ENCODE data around the gene ALDH1A1.

ALDH1A1 gene

GRCh38 chr9:72931437-72931836, 21.4 kb downstream of the ALDH1A1 start:
- Histone ChIP-seq H3K36me3 (replicated peaks; ENCODE audit: insufficient read depth, low read length) (no peaks in the 10 kb centered on the region), H3K4me3 (ENCODE audit: low read length) (no peak overlapping the region), H3K27ac (ENCODE audit: low read length) (no peak overlapping the region), H3F3A (ENCODE audit: insufficient read depth, low read length) (no peaks in the 10 kb centered on the region), H3K4me1 (ENCODE audit: low read length) (no peaks in the 10 kb centered on the region), H2AFZ (ENCODE audit: low read length) (no peak overlapping the region), H3K9me3 (replicated peaks; ENCODE audit: insufficient read depth, low read length) (no peaks in the 10 kb centered on the region), H3K9ac (ENCODE audit: low read length) (no peak overlapping the region), H3K4me2 (ENCODE audit: low read depth, low read length) (no peak overlapping the region), H3K79me2 (ENCODE audit: low read length) (no peaks in the 10 kb centered on the region), H3K9me2 (replicated peaks; ENCODE audit: insufficient read depth, low read length) (no peaks in the 10 kb centered on the region), H4K20me1 (ENCODE audit: insufficient read depth, low read length) (no peaks in the 10 kb centered on the region), H3K27me3 (replicated peaks; ENCODE audit: insufficient read depth, low read length) (no peaks in the 10 kb centered on the region)
- TF ChIP-seq EZH2 (optimal IDR thresholded peaks at IDR 0.05; ENCODE audit: low read depth, low read length): no peak
- no peak for TF ChIP-seq CTCF (IDR thresholded peaks at IDR 0.05; ENCODE audit: low read length)
- TF ChIP-seq EZH2phosphoT487 (IDR thresholded peaks at IDR 0.05; ENCODE audit: low read length): no peak
- no peak for DNase-seq

GRCh38 chr9:72930828-72931227, 22.0 kb downstream of the ALDH1A1 start:
- Histone ChIP-seq H4K20me1 (ENCODE audit: insufficient read depth, low read length) (no peaks in the 10 kb centered on the region), H3K36me3 (replicated peaks; ENCODE audit: insufficient read depth, low read length) (no peaks in the 10 kb centered on the region), H2AFZ (ENCODE audit: low read length) (no peak overlapping the region), H3K4me3 (ENCODE audit: low read length) (no peak overlapping the region), H3K4me1 (ENCODE audit: low read length) (no peaks in the 10 kb centered on the region), H3K9me2 (replicated peaks; ENCODE audit: insufficient read depth, low read length) (no peaks in the 10 kb centered on the region), H3F3A (ENCODE audit: insufficient read depth, low read length) (no peaks in the 10 kb centered on the region), H3K27ac (ENCODE audit: low read length) (no peak overlapping the region), H3K27me3 (replicated peaks; ENCODE audit: insufficient read depth, low read length) (no peaks in the 10 kb centered on the region), H3K79me2 (ENCODE audit: low read length) (no peaks in the 10 kb centered on the region), H3K9me3 (replicated peaks; ENCODE audit: insufficient read depth, low read length) (no peaks in the 10 kb centered on the region), H3K9ac (ENCODE audit: low read length) (no peak overlapping the region), H3K4me2 (ENCODE audit: low read depth, low read length) (no peak overlapping the region)
- TF ChIP-seq EZH2phosphoT487 (IDR thresholded peaks at IDR 0.05; ENCODE audit: low read length) (no peak), EZH2 (optimal IDR thresholded peaks at IDR 0.05; ENCODE audit: low read depth, low read length) (no peak), CTCF (IDR thresholded peaks at IDR 0.05; ENCODE audit: low read length) (no peak)
- DNase-seq: no peak

GRCh38 chr9:72929542-72929941, 23.3 kb downstream of the ALDH1A1 start:
- Histone ChIP-seq H2AFZ (ENCODE audit: low read length) (no peak overlapping the region), H3K27me3 (replicated peaks; ENCODE audit: insufficient read depth, low read length) (no peaks in the 10 kb centered on the region), H3K9me3 (replicated peaks; ENCODE audit: insufficient read depth, low read length) (no peaks in the 10 kb centered on the region), H3F3A (ENCODE audit: insufficient read depth, low read length) (no peaks in the 10 kb centered on the region), H3K4me3 (ENCODE audit: low read length) (no peak overlapping the region), H3K9ac (ENCODE audit: low read length) (no peak overlapping the region), H4K20me1 (ENCODE audit: insufficient read depth, low read length) (no peaks in the 10 kb centered on the region), H3K36me3 (replicated peaks; ENCODE audit: insufficient read depth, low read length) (no peaks in the 10 kb centered on the region), H3K4me1 (ENCODE audit: low read length) (no peaks in the 10 kb centered on the region), H3K9me2 (replicated peaks; ENCODE audit: insufficient read depth, low read length) (no peaks in the 10 kb centered on the region), H3K79me2 (ENCODE audit: low read length) (no peaks in the 10 kb centered on the region), H3K4me2 (ENCODE audit: low read depth, low read length) (no peak overlapping the region), H3K27ac (ENCODE audit: low read length) (no peak overlapping the region)
- DNase-seq: no peak
- TF ChIP-seq EZH2phosphoT487 (IDR thresholded peaks at IDR 0.05; ENCODE audit: low read length): no peak
- TF ChIP-seq CTCF (IDR thresholded peaks at IDR 0.05; ENCODE audit: low read length): no peak
- TF ChIP-seq EZH2 (optimal IDR thresholded peaks at IDR 0.05; ENCODE audit: low read depth, low read length): no peak
